Frontal cortex (tissue), 4 donors: ENCODE measurements around the gene FAM120A. TPM values are rescaled to one million over a fixed set of nuclear protein-coding genes. Genes with fewer than 3 reads are reported as not detected.
"Not testable (repeated sequence)": the region's sequence is repeated elsewhere in the genome, so short reads cannot be mapped to it uniquely, and the experiment has no call there.

Experiments
- DNase-seq, 2 donors: peaks; one replicate each; pipeline ENCODE4 v3.0.0; 2012; ENCODE audit warnings: low spot score in 2 of 2
- FAIRE-seq: peaks from 2 replicates; lab custom pipeline; 2012; peaks lifted over from hg19 to GRCh38; lab: Jason Lieb, UNC
- total RNA-seq: library from RNA; depleted of rRNA; stranded (reverse); fragments of >200 nt; gene quantifications from one replicate; pipeline ENCODE4 v1.2.3, GENCODE V29; 2014
- donor health status: control.
- donor health status: control.
- donor health status: control.

The FAM120A gene, protein sequence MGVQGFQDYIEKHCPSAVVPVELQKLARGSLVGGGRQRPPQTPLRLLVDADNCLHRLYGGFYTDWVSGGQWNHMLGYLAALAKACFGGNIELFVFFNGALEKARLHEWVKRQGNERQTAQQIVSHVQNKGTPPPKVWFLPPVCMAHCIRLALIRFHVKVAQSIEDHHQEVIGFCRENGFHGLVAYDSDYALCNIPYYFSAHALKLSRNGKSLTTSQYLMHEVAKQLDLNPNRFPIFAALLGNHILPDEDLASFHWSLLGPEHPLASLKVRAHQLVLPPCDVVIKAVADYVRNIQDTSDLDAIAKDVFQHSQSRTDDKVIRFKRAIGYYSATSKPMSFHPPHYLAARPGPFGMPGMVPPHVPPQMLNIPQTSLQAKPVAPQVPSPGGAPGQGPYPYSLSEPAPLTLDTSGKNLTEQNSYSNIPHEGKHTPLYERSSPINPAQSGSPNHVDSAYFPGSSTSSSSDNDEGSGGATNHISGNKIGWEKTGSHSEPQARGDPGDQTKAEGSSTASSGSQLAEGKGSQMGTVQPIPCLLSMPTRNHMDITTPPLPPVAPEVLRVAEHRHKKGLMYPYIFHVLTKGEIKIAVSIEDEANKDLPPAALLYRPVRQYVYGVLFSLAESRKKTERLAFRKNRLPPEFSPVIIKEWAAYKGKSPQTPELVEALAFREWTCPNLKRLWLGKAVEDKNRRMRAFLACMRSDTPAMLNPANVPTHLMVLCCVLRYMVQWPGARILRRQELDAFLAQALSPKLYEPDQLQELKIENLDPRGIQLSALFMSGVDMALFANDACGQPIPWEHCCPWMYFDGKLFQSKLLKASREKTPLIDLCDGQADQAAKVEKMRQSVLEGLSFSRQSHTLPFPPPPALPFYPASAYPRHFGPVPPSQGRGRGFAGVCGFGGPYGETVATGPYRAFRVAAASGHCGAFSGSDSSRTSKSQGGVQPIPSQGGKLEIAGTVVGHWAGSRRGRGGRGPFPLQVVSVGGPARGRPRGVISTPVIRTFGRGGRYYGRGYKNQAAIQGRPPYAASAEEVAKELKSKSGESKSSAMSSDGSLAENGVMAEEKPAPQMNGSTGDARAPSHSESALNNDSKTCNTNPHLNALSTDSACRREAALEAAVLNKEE
- total RNA-seq = 67.7 TPM

DNA sequence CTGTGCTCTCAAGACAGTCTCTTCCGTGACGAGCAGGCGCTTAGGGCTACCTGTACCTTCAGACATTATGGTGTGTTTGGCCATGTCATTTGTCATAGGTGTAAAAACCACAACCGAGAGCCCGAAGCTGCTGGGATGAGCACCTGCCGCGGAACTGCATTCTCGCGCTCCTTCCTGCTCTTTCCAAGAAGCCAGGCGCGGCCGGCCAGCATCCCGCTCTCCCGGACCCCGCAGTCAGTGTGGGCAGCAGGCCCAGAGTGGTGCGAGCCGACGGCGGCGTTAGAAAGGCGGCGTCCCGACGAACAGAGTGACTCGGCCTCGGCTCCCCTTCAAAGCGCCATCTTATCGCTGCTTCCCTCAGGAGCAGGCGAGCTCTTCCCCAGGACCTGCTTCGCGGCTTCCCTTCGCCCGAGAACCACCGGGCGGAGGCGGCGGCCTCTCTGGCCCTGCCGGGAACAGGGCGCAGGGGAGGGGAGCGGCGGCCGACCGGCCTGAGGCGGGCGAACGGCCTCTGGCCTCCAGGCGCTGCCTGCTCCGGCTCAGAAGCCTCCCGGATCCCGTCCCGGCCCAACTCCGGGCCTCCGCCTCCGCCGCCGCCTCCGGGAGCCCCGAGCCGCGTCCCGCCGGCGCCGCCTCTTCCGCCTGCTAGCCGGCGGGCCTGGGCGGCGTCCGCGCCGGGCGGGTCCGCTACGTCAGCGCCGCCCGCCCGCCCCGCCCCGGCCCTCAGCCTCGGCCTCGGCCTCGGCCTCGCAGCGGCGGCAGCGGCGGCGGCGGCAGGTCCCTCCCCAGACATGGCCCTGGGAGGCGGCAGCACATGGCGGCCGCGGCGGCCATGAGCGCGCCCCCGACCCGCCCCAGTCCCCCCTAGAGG, at the start of gene FAM120A:
TSS of gene FAM120A (plus strand) at position 741 of the 871 bp plus-strand sequence. CDS start 231 bp downstream, outside the sequence.
- peak; percentile 82 to 87 for DNase-seq
- no peak for FAIRE-seq

DNA sequence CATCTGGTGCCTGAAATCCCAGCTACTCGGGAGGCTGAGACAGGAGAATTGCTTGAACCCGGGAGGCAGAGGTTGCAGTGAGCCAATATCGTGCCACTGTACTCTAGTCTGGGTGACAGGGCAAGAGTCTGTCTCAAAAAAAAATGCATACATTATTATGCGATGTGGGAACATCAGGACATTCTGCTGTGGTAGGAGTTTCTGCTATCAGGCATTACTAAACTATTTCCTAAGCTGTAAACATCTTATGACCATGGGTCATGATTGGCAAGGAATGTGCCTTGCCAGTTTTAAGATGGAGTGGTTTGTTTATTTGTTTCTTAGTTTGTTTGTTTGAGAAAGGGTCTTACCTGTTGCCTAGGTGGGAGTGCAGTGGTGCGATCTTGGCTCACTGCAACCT, 45.1 kb upstream of the FAM120A start:
- DNase-seq = no peak
- FAIRE-seq = no peak

DNA sequence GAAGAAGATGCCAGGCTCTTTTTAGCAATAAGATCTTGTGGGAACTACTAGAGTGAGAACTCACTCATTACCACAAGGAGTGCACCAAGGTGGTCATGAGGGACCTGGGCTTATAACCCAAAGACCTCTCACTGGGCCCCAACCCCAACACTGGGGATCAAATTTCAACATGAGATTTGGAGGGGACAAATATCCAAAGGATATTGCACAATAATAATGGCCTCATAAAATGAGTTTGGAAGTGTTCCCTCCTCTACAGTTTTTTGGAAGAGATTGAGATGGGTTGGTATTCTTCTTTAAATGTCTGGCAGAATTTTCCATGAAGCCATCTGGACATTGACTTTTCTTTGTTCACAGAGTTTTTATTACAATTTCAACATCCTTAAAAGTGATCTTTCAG, 38.0 kb upstream of the FAM120A start:
- no peak for FAIRE-seq

DNA sequence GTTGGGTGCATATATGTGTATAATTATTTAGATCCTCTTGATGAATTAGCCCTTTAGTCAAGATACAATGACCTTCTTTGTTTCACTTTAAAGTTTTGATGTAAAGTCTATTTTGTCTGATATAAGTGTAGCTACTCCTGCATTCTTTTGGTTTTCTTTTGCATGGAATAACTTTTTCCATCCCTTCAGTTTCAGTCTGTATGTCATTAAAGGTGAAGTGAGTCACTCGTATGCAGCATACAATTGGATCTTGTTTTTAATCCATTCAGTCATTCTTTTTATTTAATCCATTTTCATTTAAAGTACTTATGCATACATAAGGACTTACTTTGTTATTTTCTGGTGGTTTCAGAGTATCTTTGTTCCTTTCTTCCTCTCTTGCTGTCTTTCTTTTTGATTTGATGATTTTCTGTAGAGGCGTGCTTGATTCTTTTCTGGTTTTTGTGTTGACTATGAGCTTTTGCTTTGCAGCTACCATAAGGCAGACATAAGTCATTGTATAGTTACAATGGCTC, 36.3 kb upstream of the FAM120A start:
- no peak for FAIRE-seq

More for the DNA sequence above, 38.0 kb upstream of the FAM120A start:
- DNase-seq = no peak

DNA sequence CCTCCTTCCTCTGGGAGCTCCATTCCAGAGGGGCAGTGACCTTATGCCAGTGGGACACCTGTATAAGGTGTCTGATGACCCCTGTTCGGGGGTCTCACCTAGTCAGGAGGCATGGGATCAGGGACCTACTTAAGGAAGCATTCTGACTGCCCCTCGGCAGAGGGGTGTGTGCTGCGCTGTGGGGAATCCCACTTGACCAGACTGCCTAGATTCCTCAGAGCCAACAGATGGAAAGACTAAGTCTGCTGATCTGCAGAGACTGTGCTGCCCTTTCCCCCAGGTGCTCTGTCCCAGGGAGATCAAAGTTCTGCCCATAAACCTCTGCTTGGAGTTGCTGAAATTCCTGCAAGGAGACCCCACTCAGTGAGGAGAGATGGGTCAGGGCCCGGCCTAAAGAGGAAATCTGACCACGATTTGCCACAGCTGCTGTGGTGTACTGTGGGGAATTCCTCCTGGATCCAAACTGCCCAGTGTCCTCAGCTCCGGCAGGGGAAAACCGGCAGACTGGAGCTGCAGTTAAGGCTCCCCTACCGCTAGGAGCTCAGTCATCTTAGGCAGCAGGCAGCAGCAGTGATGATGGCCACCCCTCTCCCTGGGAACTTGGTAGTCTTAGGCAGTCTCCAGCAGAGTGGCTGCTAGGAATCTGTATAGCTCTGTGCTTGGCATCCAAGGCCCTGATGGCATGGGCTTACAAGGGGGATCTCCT, 34.8 kb upstream of the FAM120A start:
- DNase-seq = no peak
- FAIRE-seq = no peak

More for the DNA sequence above, 36.3 kb upstream of the FAM120A start:
- DNase-seq = no peak

DNA sequence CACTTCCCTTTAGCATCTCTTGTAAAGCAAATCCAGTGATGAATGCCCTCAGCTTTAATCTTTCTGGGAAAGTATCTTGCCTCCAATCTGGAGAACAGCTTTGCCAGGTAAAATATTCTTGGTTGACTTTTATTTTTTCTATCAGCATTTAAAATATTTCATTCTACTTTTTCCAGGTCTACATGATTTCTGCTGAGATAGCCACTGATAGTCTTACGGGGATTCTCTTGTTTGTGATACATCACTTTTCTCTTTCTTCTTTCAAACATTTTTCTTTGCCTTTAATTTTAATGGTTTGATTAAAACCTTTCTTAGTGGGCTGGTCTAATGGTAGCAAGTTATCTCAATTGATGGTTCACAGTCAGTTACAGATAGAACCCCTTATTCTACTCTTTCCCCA, 33.9 kb upstream of the FAM120A start:
- no peak for DNase-seq
- FAIRE-seq = no peak

DNA sequence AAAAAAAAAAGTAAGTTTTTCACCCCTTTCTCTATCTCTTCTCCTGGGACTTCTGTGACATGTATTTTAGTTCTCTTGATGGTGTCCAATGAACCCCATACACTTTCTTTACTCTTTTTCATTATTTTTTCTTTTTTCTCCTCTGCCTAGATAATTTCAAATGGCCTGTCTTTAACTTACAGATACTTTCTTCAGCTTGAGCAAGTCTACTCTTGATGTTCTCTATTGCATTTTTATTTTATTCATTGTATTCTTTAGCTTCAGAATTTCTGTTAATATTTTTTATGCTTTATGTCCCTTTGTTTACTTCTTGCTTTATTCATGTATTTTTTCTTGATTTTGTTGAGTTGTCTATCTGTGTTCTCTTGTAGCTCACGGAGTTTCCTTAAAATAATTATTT, 32.5 kb upstream of the FAM120A start:
- no peak for FAIRE-seq
- no peak for DNase-seq

DNA sequence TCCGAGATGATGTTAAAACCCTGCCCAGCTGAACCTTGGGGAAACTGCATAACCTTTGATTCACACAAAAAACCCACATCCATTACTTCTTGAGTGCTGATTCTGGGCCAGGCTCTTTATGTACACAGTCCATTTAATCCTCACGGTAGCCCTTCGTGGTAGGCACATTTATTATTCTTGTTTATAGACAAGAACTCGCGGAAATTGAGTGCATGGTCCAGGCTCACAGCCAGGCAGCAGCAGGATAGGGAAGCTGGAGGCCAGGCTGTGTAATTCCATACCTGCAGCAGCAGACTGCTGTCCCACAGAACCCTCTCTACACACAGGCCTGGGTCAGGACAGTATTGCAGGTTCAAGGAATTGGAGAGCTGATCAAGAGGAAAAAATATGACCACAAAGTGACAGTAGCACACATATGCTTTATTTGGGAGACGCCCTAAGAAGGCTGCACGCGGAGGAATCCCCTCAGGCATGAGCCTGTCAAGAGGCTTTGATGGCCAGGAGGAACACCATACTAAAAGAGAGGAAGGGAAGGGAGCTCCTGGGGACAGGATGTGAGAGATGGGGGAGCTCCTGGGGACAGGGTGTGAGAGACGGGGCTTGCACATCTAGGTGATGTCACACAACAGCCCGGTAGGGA, 28.4 kb upstream of the FAM120A start:
- no peak for DNase-seq
- FAIRE-seq = no peak

DNA sequence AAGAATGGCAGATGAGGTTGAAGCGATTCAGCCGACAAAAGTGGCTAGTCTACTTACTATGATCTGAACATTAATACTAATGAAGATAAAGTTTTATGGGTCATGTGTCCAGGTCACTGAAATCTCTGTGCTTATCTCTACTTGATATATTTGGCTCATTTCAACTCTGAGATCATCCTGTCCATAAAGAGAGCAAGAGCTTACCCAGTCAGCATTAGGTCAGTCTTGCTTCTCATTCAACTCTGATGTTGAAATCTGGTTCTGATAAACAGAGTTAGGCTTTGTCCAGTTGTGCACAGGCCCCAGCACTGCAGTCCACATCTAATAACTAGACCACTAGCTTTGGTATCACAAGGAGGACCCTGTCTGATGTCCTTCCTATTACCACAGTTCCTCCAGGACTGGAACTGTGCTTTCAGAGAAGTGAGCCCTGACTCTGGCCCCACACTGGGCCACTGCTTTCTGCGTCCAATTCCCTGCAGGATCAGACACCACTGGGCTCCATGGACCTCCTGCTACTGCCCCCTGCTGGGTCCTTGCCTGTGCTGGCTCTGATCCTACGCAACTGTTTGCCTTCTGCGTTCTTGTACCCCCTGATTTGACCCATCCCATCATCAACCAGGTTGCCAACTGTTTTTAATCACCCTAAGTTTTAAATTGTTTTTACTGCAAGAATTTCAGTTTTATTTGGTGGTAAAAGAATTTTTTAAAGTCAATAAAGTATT, 23.7 kb upstream of the FAM120A start:
- DNase-seq (no peak), FAIRE-seq (no peak)

DNA sequence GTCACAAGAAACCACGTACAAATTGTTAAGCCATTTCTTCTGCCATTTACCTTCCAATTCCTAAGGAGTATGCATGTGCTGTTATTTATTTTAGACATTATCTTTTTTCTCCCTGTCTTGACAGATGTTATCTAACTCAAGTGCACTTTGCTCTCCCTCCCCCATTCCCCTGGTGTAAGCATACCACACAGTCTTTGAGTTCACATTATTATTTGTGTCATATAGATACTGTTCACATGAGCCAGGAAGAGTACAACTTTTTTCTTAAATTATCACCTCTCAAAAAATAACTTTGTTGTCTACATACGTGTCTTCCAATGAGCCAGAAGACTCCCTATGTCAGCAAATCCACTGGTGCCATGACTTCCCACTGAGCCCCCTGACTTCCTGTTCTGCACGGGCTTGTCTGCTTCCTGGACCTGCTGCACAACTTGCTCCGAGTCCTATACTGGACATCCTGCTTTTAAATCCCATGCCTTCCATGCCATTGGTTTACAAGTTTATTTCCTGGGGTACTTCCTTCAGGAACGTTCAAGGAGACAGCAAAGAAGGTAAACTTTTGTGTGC, 19.9 kb upstream of the FAM120A start:
- FAIRE-seq (no peak), DNase-seq (no peak)

DNA sequence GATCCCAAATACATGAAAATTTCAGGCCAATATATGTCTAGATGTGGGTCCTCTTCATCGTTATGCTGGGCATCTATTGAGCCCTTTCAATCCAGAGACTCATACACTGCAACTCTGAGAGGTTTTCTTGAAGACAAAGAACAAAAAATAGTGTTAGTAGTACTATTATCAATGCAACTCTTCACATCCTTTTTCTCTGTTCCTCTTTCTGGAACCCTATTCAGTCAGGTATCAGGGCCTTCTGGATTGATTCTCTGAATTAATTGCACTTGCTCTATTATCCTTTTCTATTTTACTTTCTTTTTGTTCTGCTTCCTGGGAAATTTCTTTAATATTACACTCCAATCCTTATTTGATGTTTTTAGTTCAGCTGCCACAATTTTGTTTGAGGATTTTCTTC, 18.5 kb upstream of the FAM120A start:
- FAIRE-seq (no peak), DNase-seq (no peak)

DNA sequence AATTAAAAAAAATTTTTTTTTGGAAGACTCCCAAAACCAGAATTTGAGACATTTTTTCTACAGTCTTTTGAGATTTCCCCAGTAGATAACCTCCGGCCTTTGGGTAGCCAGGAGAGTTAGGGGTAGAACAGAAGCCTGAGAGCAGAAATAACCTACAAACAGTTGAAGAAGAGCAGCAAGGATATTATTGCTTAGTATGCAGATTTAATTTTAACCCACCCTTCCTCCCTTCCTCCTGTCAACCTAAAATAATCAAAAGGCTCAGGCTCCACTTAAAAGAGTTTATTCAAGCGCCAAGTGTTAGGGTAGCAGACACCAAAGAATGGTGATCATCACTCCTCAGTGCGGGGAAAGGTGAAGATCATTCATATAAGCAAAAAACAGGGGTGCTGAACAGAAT, 17.4 kb upstream of the FAM120A start:
- no peak for FAIRE-seq

DNA sequence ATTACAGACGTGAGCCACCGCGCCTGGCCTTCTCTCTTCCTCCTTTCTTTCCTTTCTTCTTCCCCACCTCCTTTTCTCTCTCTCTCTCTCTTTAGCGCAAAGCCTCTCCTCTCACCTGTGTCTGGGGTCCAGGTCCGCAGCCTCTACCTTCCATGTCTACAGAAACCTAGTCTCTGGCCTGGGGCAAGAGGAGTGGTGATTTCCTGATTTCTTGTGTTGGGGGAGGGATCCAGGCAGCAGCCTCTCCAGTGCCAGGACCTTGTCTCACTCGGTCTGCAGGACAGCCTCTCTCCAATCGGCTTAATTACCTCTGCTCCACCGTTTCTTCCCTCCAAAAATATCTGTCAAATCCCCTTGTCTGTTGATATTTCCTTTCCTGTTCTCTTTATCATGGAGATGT, 16.1 kb upstream of the FAM120A start:
- no peak for FAIRE-seq
- DNase-seq = no peak

More for the DNA sequence above, 17.4 kb upstream of the FAM120A start:
- DNase-seq = no peak

DNA sequence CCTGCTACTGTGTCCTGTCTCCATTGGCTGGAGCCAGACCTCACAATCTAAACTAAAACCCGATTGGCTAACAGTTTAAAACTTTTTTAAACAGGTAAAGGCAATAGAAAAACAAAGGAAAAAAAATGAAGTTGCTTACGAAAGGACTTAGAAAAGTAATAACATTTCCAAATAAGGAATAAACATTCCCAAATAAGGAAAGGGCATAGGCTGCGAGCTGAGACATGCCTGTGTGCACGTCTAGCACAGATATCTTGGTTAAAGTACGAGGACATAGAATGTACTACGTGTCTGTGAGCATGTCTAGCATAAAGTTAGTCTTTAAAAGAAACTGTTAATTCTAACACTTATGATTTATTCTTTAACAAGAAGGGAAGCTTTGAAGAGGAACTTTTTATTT, 15.3 kb upstream of the FAM120A start:
- DNase-seq (no peak), FAIRE-seq (no peak)

DNA sequence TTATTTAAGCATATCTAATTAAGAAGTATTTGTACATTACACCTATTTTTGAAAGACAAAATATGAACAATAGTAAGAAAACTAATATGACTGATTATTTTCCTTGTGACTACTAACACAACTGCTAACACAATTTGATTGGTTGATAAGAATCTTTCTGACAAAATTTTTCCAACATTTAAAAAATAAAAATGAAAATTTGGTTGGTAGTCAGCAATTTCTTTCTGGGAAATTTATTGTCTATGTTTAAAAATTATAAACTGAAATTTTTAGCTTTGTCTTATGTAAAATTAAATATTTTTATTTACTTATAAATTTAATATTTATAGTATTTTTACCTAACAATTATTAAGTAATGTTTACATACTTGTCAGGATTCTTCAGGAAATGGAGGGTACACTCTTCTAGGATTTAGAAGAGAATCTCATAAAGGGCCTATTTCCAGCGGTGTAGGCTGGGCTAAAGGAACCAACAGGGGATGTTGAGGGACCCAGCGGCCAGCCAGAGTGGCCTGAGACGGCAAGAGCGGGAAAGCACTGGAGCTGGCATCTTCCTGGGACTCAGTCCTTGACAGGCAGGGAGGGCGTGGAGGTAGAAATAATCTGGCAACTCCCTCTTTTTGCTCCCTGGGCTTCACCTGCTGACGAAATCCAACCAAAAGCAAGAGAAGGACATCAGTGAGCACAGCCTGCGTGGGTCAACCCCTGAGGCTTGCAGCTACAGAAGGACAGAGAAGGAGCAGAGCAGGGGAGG, 14.7 kb upstream of the FAM120A start:
- peak; percentile 92 for FAIRE-seq
- no peak for DNase-seq

DNA sequence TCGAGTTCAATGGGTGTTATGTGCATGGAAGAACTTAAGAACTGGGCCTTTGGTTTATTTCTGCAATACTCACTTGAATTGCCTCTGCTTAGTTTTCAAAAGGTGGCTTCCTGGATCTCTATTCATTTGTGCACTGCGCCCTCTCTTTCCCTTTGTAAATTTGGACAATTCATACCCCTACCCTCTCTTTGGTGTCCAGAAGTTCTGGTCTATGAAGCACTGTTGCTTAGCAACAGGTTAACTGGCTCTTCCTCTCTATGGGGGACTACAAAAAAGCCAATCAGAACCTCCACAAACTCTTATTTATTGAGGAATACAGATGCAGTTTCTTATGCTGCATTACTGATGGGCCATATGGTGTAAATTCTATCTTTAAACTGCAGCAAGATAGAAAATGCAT, 13.5 kb upstream of the FAM120A start:
- FAIRE-seq (no peak), DNase-seq (no peak)

DNA sequence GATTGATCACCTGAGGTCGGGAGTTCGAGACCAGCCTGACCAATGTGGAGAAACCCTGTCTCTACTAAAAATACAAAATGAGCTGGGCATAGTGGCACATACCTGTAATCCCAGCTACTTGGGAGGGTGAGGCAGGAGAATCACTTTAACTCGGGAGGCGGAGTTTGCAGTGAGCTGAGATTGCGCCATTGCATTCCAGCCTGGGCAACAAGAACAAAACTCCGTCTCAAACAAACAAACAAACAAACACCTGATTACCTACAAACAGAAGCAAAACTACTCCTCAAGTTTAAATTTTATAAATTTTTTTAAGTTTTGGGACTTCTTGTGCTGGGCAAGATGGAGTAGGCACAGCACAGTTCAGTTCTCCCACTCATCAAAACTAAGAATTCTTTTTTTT, 12.2 kb upstream of the FAM120A start:
- DNase-seq, FAIRE-seq: not testable (repeated sequence)
